Measurements from ENCODE around the gene LPP.

LPP gene

GRCh38 chr3:188490416-188490815 is 336.5 kb downstream of the LPP start:
- no peak overlapping the region for H3K4me3 ChIP-seq (ENCODE audit: extremely low read depth, insufficient read depth, low read length, poor library complexity, severe bottlenecking)
- 80 to 100% methylated on average over 1 to 4 of the region's 11 CpGs for WGBS, 2 experiments (ENCODE audit: insufficient coverage in 2 of 2)
- no peak overlapping the region for H3K27ac ChIP-seq (ENCODE audit: low read depth, low read length, severe bottlenecking)
- peaks cover 11% of the 10 kb centered on the region for H3K4me1 ChIP-seq (ENCODE audit: control insufficient read depth, insufficient read depth, low read length, poor library complexity, severe bottlenecking)
- no peaks in the 10 kb centered on the region for H3K9me3 ChIP-seq (ENCODE audit: control insufficient read depth, low read length)
- peaks cover 35% of the 10 kb centered on the region for H3K36me3 ChIP-seq (ENCODE audit: control insufficient read depth, insufficient read depth, low read length)

- Histone ChIP-seq H3K36me3 (ENCODE audit: control insufficient read depth, insufficient read depth, low read length) (peaks cover 34% of the 10 kb centered on the region), H3K9me3 (ENCODE audit: control insufficient read depth, low read length) (no peaks in the 10 kb centered on the region), H3K27ac (ENCODE audit: low read depth, low read length, severe bottlenecking) (no peak overlapping the region), H3K4me3 (ENCODE audit: extremely low read depth, insufficient read depth, low read length, poor library complexity, severe bottlenecking) (no peak overlapping the region), H3K4me1 (ENCODE audit: control insufficient read depth, insufficient read depth, low read length, poor library complexity, severe bottlenecking) (peaks cover 11% of the 10 kb centered on the region)
- WGBS, 2 experiments (ENCODE audit: insufficient coverage in 2 of 2), result 89 to 100% methylated on average over 1 of the region's 1 CpG
These were observed 337.3 kb downstream of the LPP start for GRCh38 chr3:188491276-188491687.

GRCh38 chr3:188496390-188496789 is 342.4 kb downstream of the LPP start:
- Histone ChIP-seq H3K9me3 (ENCODE audit: control insufficient read depth, low read length) (no peaks in the 10 kb centered on the region), H3K36me3 (ENCODE audit: control insufficient read depth, insufficient read depth, low read length) (peaks cover 10% of the 10 kb centered on the region), H3K4me3 (ENCODE audit: extremely low read depth, insufficient read depth, low read length, poor library complexity, severe bottlenecking) (no peak overlapping the region), H3K4me1 (ENCODE audit: control insufficient read depth, insufficient read depth, low read length, poor library complexity, severe bottlenecking) (no peaks in the 10 kb centered on the region), H3K27ac (ENCODE audit: low read depth, low read length, severe bottlenecking) (no peak overlapping the region)
- 93 to 100% methylated on average over 2 to 3 of the region's 3 CpGs for WGBS, 2 experiments (ENCODE audit: insufficient coverage in 2 of 2)

- WGBS, 2 experiments (ENCODE audit: insufficient coverage in 2 of 2), result no CpG with 5 or more reads among the region's 4 CpGs
- H3K27ac ChIP-seq (ENCODE audit: low read depth, low read length, severe bottlenecking), result no peak overlapping the region
- H3K36me3 ChIP-seq (ENCODE audit: control insufficient read depth, insufficient read depth, low read length), result peaks cover 5% of the 10 kb centered on the region
- no peaks in the 10 kb centered on the region for H3K4me1 ChIP-seq (ENCODE audit: control insufficient read depth, insufficient read depth, low read length, poor library complexity, severe bottlenecking)
- H3K9me3 ChIP-seq (ENCODE audit: control insufficient read depth, low read length), result no peaks in the 10 kb centered on the region
- H3K4me3 ChIP-seq (ENCODE audit: extremely low read depth, insufficient read depth, low read length, poor library complexity, severe bottlenecking), result no peak overlapping the region
These were observed 343.1 kb downstream of the LPP start for GRCh38 chr3:188497021-188497420.

- peaks cover 5% of the 10 kb centered on the region for H3K4me1 ChIP-seq (ENCODE audit: control insufficient read depth, insufficient read depth, low read length, poor library complexity, severe bottlenecking)
- no peak overlapping the region for H3K27ac ChIP-seq (ENCODE audit: low read depth, low read length, severe bottlenecking)
- 50% methylated on average over 2 of the region's 3 CpGs; no CpG with 5 or more reads in 1 of the 2 experiments for WGBS, 2 experiments (ENCODE audit: insufficient coverage in 2 of 2)
- H3K4me3 ChIP-seq (ENCODE audit: extremely low read depth, insufficient read depth, low read length, poor library complexity, severe bottlenecking), result no peak overlapping the region
- no peaks in the 10 kb centered on the region for H3K36me3 ChIP-seq (ENCODE audit: control insufficient read depth, insufficient read depth, low read length)
- peaks cover 7% of the 10 kb centered on the region for H3K9me3 ChIP-seq (ENCODE audit: control insufficient read depth, low read length)
These were observed 349.7 kb downstream of the LPP start for GRCh38 chr3:188503647-188504046.

- WGBS, 2 experiments (ENCODE audit: insufficient coverage in 2 of 2), result 82 to 100% methylated on average over 1 of the region's 3 CpGs
- H3K27ac ChIP-seq (ENCODE audit: low read depth, low read length, severe bottlenecking), result no peak overlapping the region
- no peaks in the 10 kb centered on the region for H3K36me3 ChIP-seq (ENCODE audit: control insufficient read depth, insufficient read depth, low read length)
- no peak overlapping the region for H3K4me3 ChIP-seq (ENCODE audit: extremely low read depth, insufficient read depth, low read length, poor library complexity, severe bottlenecking)
- peaks cover 5% of the 10 kb centered on the region for H3K4me1 ChIP-seq (ENCODE audit: control insufficient read depth, insufficient read depth, low read length, poor library complexity, severe bottlenecking)
- H3K9me3 ChIP-seq (ENCODE audit: control insufficient read depth, low read length), result peaks cover 7% of the 10 kb centered on the region
These were observed 351.2 kb downstream of the LPP start for GRCh38 chr3:188505151-188505550.

- peaks cover 5% of the 10 kb centered on the region for H3K4me1 ChIP-seq (ENCODE audit: control insufficient read depth, insufficient read depth, low read length, poor library complexity, severe bottlenecking)
- H3K9me3 ChIP-seq (ENCODE audit: control insufficient read depth, low read length), result peaks cover 7% of the 10 kb centered on the region
- H3K27ac ChIP-seq (ENCODE audit: low read depth, low read length, severe bottlenecking), result no peak overlapping the region
- H3K36me3 ChIP-seq (ENCODE audit: control insufficient read depth, insufficient read depth, low read length), result no peaks in the 10 kb centered on the region
- WGBS, 2 experiments (ENCODE audit: insufficient coverage in 2 of 2), result 95 to 100% methylated on average over 1 of the region's 2 CpGs
- no peak overlapping the region for H3K4me3 ChIP-seq (ENCODE audit: extremely low read depth, insufficient read depth, low read length, poor library complexity, severe bottlenecking)
These were observed 352.0 kb downstream of the LPP start for GRCh38 chr3:188505911-188506310.

- Histone ChIP-seq H3K4me3 (ENCODE audit: extremely low read depth, insufficient read depth, low read length, poor library complexity, severe bottlenecking) (no peak overlapping the region), H3K27ac (ENCODE audit: low read depth, low read length, severe bottlenecking) (no peak overlapping the region), H3K36me3 (ENCODE audit: control insufficient read depth, insufficient read depth, low read length) (no peaks in the 10 kb centered on the region), H3K9me3 (ENCODE audit: control insufficient read depth, low read length) (peaks cover 7% of the 10 kb centered on the region), H3K4me1 (ENCODE audit: control insufficient read depth, insufficient read depth, low read length, poor library complexity, severe bottlenecking) (peaks cover 5% of the 10 kb centered on the region)
- WGBS, 2 experiments (ENCODE audit: insufficient coverage in 2 of 2), result 100% methylated on average over 1 of the region's 1 CpG; no CpG with 5 or more reads in 1 of the 2 experiments
These were observed 352.5 kb downstream of the LPP start for GRCh38 chr3:188506446-188506845.

- H3K4me1 ChIP-seq (ENCODE audit: control insufficient read depth, insufficient read depth, low read length, poor library complexity, severe bottlenecking), result peaks cover 5% of the 10 kb centered on the region
- peak overlapping the region; percentile 52 for H3K27ac ChIP-seq (ENCODE audit: low read depth, low read length, severe bottlenecking)
- H3K36me3 ChIP-seq (ENCODE audit: control insufficient read depth, insufficient read depth, low read length), result no peaks in the 10 kb centered on the region
- peaks cover 7% of the 10 kb centered on the region for H3K9me3 ChIP-seq (ENCODE audit: control insufficient read depth, low read length)
- WGBS, 2 experiments (ENCODE audit: insufficient coverage in 2 of 2), result 77 to 89% methylated on average over 3 of the region's 5 CpGs
- H3K4me3 ChIP-seq (ENCODE audit: extremely low read depth, insufficient read depth, low read length, poor library complexity, severe bottlenecking), result no peak overlapping the region
These were observed 353.3 kb downstream of the LPP start for GRCh38 chr3:188507244-188507720.

- Histone ChIP-seq H3K36me3 (ENCODE audit: control insufficient read depth, insufficient read depth, low read length) (no peaks in the 10 kb centered on the region), H3K4me1 (ENCODE audit: control insufficient read depth, insufficient read depth, low read length, poor library complexity, severe bottlenecking) (peaks cover 5% of the 10 kb centered on the region), H3K9me3 (ENCODE audit: control insufficient read depth, low read length) (peaks cover 7% of the 10 kb centered on the region), H3K27ac (ENCODE audit: low read depth, low read length, severe bottlenecking) (no peak overlapping the region), H3K4me3 (ENCODE audit: extremely low read depth, insufficient read depth, low read length, poor library complexity, severe bottlenecking) (no peak overlapping the region)
- 92 to 98% methylated on average over 4 to 6 of the region's 6 CpGs for WGBS, 2 experiments (ENCODE audit: insufficient coverage in 2 of 2)
These were observed 354.5 kb downstream of the LPP start for GRCh38 chr3:188508454-188508853.

- 100% methylated on average over 2 of the region's 3 CpGs; no CpG with 5 or more reads in 1 of the 2 experiments for WGBS, 2 experiments (ENCODE audit: insufficient coverage in 2 of 2)
- Histone ChIP-seq H3K4me1 (ENCODE audit: control insufficient read depth, insufficient read depth, low read length, poor library complexity, severe bottlenecking) (peaks cover 8% of the 10 kb centered on the region), H3K9me3 (ENCODE audit: control insufficient read depth, low read length) (no peaks in the 10 kb centered on the region), H3K36me3 (ENCODE audit: control insufficient read depth, insufficient read depth, low read length) (no peaks in the 10 kb centered on the region), H3K27ac (ENCODE audit: low read depth, low read length, severe bottlenecking) (no peak overlapping the region), H3K4me3 (ENCODE audit: extremely low read depth, insufficient read depth, low read length, poor library complexity, severe bottlenecking) (no peak overlapping the region)
These were observed 355.4 kb downstream of the LPP start for GRCh38 chr3:188509316-188509715.

Data from mesodermal cell (in vitro differentiated cells).